K562 (cell line): ENCODE data around the gene HAPLN3. TPM values are rescaled to one million over a fixed set of nuclear protein-coding genes. Genes with fewer than 3 reads are reported as not detected.

ENCODE experiments used
- ESRRA ChIP-seq: fragments of 450-650 bp; IDR thresholded peaks from 2 replicates; pipeline ENCODE4 v1.6.1; 2014; ENCODE audit warnings: low read depth, mild to moderate bottlenecking, moderate library complexity, borderline replicate concordance
- L3MBTL2 ChIP-seq: fragments of 450-650 bp; IDR thresholded peaks from 2 replicates; pipeline ENCODE4 v1.6.1; 2016; ENCODE audit warnings: mild to moderate bottlenecking, moderate library complexity
- RNF2 ChIP-seq: sonication (generic); IDR thresholded peaks from 2 replicates; pipeline ENCODE4 v1.6.1; 2016
- SOX6 ChIP-seq: fragments of 450-650 bp; IDR thresholded peaks from 2 replicates; pipeline ENCODE4 v1.6.1; 2014; ENCODE audit warnings: mild to moderate bottlenecking
- SUPT5H ChIP-seq: fragments of 450-650 bp; IDR thresholded peaks from 2 replicates; pipeline ENCODE4 v1.6.1; 2016
- U2AF2 ChIP-seq: fragments of 200-400 bp; formaldehyde crosslinking; optimal IDR thresholded peaks from 2 replicates; pipeline ENCODE3; 2017; ENCODE audit warnings: low read depth, mild to moderate bottlenecking, low read length
- ZBTB26 ChIP-seq: fragments of 450-650 bp; formaldehyde crosslinking; IDR thresholded peaks from 2 replicates; pipeline ENCODE4 v1.4.0; 2022; ENCODE audit warnings: missing genetic modification characterization
- ZEB2 ChIP-seq: fragments of 450-650 bp; IDR thresholded peaks from 2 replicates; pipeline ENCODE4 v1.6.1; 2016
- ZFX ChIP-seq: sonication (generic); formaldehyde crosslinking; IDR thresholded peaks from 2 replicates; pipeline ENCODE4 v1.8.0; 2022; ENCODE audit warnings: mild to moderate bottlenecking, missing genetic modification reagents, moderate library complexity
- ZNF583 ChIP-seq: fragments of 250-450 bp; sonication (Bioruptor Pico); IDR thresholded peaks from 2 replicates; pipeline ENCODE4 v1.4.0; 2020
- polyA plus RNA-seq, 8 experiments: library from polyadenylated mRNA; depleted of rRNA in 4 of 8; stranded (reverse) in 5 of 8; unstranded in 3 of 8; fragments of >200 nt; fragmentation: Nextera tagmentation in 2 of 8; fragmentation: Illumina TruSeq in 1 of 8; extraction: Ambion mirVana in 2 of 8; extraction: Trizol in 1 of 8; gene quantifications; 2 replicates each; pipeline versions ENCODE4 v1.2.1 to v1.2.3, GENCODE V29; 2011 to 2014; ENCODE audit warnings: inconsistent platforms in 1 of 8, missing spikeins in 1 of 8
- total RNA-seq, 7 experiments: library from RNA; depleted of rRNA in 6 of 7; stranded (reverse); fragments of >200 nt in 6 of 7; fragmentation: Illumina TruSeq in 2 of 7; extraction: Trizol in 2 of 7; gene quantifications; 2 replicates each; pipeline versions ENCODE4 v1.2.1 to v1.2.3, GENCODE V29; 2011 to 2021; ENCODE audit warnings: low replicate concordance in 1 of 7
- TF ChIP-seq, protein P1 (sequence below), 2 experiments: fragments of 450-650 bp; IDR thresholded peaks; 2 replicates each; pipeline ENCODE4 v1.6.1; 2016
- TF ChIP-seq, protein P2 (sequence below): fragments of 250-450 bp; sonication (Bioruptor Pico); IDR thresholded peaks from 2 replicates; pipeline ENCODE4 v1.8.0; 2022; ENCODE audit warnings: inconsistent platforms

HAPLN3 gene
- total and polyA plus RNA-seq, 9 of the 15 experiments (the other 6 are each of a cell fraction or from before 2014, with no cell fraction given), result 0.04 to 2.4 (median 0.65) TPM

GRCh38 chr15:88865498-88866099 lies 29.7 kb downstream of the HAPLN3 start (continued):
- TF ChIP-seq U2AF2, result no peak
- TF ChIP-seq, protein P1, sequence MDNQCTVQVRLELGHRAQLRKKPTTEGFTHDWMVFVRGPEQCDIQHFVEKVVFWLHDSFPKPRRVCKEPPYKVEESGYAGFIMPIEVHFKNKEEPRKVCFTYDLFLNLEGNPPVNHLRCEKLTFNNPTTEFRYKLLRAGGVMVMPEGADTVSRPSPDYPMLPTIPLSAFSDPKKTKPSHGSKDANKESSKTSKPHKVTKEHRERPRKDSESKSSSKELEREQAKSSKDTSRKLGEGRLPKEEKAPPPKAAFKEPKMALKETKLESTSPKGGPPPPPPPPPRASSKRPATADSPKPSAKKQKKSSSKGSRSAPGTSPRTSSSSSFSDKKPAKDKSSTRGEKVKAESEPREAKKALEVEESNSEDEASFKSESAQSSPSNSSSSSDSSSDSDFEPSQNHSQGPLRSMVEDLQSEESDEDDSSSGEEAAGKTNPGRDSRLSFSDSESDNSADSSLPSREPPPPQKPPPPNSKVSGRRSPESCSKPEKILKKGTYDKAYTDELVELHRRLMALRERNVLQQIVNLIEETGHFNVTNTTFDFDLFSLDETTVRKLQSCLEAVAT (IDR thresholded peaks at IDR 0.05), result peak in 1 of 2 experiments; percentile 95; a peak in 2 of 4 replicates
- TF ChIP-seq SUPT5H, result no peak
- no peak for TF ChIP-seq SOX6
- TF ChIP-seq ZFX (CRISPR knock-in tag), result no peak
- TF ChIP-seq, protein P2, sequence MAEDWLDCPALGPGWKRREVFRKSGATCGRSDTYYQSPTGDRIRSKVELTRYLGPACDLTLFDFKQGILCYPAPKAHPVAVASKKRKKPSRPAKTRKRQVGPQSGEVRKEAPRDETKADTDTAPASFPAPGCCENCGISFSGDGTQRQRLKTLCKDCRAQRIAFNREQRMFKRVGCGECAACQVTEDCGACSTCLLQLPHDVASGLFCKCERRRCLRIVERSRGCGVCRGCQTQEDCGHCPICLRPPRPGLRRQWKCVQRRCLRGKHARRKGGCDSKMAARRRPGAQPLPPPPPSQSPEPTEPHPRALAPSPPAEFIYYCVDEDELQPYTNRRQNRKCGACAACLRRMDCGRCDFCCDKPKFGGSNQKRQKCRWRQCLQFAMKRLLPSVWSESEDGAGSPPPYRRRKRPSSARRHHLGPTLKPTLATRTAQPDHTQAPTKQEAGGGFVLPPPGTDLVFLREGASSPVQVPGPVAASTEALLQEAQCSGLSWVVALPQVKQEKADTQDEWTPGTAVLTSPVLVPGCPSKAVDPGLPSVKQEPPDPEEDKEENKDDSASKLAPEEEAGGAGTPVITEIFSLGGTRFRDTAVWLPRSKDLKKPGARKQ (CRISPR knock-in tag), result no peak
- peak; percentile 35; the same call in 1 of the 2 replicates for TF ChIP-seq ZEB2
- no peak for TF ChIP-seq ZBTB26 (CRISPR knock-in tag)
- TF ChIP-seq ZNF583 (CRISPR knock-in tag), result no peak
- TF ChIP-seq L3MBTL2, result 0 out of 2 replicates have a peak, but pooled peaks have one; percentile 10
- TF ChIP-seq ESRRA, result peak; percentile 50; the same call in 1 of the 2 replicates
- no peak for TF ChIP-seq RNF2
